NK-92 treated with Interleukin-12 subunit alpha and Interleukin-12 subunit beta, amount 100 ng/mL, for 24 hours (cell line): ENCODE measurements around the gene PCK1.

ENCODE experiments used
- DNase-seq: peaks from one replicate; lab custom pipeline; 2025; lab: John Stamatoyannopoulos, UW

The PCK1 gene

DNA sequence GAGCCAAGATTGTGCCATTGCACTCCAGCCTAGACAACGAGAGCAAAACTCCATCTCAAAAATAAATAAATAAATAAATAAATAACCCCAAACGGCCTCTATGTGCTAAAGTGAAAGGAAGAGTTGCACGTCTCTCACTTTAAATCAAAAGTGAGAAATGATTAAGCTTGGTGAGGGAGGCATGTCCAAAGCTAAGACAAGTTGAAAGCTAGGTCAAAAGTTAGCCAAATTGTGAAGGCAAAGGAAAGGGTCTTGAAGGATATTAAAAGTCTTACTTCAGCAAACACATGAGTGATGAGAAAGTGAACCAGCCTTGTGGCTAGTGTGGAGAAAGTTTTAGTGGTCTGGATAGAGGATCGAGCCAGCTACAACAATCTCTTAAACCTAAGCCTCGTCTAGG is 45.0 kb downstream of the PCK1 start:
- DNase-seq = no peak

GRCh38 chr20:57608516-57608915 is 47.6 kb downstream of the PCK1 start:
- no peak for DNase-seq

DNA sequence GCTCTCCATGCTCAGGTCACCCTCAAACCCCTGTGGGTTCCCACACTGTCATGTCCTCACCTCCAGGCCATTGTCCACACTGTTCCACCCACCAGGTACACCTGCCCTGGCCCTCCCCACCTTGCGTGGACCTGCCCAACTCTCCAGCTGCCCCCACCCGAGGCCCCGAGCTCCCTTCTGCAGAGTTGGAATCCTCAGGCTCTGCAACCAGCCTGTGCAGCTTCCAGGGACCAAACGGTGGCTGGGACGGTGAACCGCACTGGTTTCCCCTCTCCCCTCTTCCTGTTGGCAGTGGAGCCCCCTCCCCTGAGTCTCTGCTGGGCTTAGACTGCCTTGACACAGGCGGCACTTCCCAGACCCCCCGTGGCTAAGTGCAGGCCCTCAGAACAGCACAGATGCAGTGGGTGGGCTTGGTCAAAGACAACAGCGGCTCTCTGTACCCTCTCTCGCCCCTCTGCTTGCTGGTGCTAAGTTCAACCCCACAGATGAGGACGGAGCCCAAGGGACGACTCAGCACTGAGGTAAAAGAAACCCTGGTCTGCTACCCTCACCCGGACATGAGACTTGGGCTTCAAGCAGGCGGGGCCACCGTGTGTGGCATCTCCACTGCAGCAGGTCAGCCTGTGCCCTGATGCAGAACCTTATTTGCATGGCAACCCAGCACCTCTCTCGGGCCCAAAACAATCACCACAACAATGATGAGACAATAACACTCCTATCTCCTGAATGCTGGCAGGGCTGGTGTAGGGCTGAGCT is 48.4 kb downstream of the PCK1 start:
- no peak for DNase-seq

DNA sequence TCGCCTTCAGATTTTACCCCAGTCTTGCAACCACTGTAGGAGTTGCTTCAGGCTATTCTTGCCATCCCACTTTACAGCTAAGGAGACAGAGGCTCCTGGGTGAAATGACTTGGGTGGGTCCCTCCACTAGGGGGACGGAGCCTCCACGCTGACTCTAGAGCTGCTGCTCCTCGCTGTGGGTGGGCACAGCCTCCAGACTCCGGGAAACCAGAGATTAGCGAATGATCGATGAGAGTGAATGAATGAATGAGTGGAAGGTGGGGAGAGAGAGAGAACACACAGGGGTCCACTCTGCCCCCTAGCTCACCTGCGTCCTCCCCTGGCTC is 48.9 kb downstream of the PCK1 start:
- DNase-seq = no peak

DNA sequence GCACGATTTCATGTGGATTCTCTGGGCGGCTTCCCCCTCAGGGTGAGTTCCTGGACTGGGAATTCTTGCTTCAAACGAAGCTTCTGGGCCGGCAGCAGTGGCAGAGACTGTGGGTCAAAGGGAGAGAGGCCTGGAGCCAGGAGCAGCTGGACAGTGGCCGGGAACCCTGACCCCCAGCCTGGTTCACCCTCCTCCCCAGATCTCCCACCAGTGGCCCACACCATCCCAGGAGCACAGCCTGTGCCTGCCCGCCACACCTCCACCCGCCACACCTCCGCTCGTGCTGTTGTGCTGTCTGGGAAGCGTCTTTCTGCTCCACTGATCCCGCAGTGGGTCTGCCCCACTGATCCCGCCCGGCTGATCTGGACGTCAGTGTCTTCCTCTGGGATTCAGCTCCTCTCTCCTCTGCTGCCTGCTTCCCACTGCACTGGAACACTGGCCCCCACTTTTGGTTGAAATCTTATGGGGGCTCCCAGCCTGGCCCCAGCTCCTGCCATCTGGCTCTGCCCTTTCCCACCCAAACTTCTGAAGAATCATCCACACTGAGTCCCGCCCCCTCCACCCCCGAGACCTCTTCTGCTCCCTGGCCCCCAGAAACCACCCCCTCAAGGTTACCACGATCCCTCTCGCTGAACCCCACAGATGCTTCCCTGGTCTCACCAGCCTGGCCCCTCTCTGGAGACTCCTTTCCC is 49.5 kb downstream of the PCK1 start:
- DNase-seq = no peak

DNA sequence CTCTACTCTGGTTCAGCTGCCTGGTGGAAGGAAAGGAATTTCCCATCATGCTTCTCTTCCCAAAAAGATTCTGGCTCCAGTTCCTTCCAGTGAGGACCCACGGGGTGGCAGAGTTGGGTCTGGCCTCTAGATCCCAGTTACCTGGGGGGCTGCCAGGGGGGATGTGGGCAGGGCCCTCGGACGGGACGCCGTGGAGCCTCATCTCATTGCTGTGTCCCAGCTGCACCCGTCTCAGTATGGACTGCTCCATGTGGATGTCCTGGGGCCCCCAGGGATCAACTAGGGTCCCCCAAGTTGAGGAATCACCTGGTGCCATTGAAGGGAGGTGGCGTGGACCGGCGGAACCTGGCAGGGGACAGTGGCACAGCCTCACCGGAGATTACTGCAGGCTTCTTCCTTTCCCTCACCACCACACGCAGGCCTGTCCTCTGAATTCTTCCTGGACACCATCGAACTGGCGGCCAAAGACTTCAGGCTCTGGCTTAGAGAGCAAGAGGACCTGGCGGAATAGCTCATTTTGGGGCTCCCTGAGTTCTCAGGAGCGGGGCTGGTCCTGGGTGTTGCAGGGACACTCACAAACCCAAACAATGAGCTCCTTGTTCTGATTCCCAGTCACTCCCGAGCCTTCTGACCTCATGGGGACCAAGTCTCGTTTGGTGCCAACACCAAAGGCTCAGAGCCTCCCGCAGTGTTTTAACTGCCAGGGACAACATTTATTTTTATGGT is 50.8 kb downstream of the PCK1 start:
- DNase-seq = no peak

DNA sequence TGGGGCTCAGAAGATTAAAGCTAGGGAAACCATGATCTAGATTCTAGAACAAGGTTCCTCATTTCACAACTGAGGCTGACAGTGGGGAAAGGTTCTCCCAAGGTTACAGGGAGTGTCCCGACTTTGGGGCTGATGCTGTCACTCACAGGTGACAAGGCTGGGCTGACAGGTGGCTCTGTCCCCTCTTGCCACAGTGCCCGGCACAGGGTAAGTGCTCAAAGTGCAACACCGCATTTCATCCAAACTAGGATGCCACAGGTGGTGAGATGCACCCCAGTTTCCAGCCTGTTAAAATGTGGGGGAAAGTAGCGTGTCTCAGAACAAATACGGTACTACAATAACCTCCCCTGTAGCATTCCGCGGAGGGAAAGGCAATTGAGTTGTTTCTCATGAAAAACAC is 51.5 kb downstream of the PCK1 start:
- no peak for DNase-seq

- no peak for DNase-seq
Measured at GRCh38 chr20:57612916-57613315, 52.0 kb downstream of the PCK1 start.

DNA sequence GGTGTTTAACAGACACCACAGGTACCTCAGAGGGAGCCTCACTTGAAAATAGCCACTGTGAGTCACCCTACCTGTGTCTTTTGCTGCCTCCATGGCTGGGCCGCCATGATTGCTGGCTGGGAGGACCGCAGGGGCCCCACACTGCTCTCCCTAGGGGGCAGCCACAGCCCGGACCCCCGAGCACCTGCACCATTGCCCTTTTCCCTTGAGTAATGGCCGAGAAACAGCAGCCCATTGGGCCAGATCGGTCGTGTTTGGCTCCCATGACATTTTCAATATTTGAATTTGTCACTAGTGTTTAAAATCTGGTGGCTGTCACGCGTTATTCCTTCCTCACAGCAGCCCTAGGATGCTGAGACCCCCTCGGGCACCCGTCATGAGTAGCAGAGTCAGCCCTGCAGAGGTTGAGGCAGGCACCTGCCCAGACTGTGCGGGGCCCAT is 52.6 kb downstream of the PCK1 start:
- no peak for DNase-seq

DNA sequence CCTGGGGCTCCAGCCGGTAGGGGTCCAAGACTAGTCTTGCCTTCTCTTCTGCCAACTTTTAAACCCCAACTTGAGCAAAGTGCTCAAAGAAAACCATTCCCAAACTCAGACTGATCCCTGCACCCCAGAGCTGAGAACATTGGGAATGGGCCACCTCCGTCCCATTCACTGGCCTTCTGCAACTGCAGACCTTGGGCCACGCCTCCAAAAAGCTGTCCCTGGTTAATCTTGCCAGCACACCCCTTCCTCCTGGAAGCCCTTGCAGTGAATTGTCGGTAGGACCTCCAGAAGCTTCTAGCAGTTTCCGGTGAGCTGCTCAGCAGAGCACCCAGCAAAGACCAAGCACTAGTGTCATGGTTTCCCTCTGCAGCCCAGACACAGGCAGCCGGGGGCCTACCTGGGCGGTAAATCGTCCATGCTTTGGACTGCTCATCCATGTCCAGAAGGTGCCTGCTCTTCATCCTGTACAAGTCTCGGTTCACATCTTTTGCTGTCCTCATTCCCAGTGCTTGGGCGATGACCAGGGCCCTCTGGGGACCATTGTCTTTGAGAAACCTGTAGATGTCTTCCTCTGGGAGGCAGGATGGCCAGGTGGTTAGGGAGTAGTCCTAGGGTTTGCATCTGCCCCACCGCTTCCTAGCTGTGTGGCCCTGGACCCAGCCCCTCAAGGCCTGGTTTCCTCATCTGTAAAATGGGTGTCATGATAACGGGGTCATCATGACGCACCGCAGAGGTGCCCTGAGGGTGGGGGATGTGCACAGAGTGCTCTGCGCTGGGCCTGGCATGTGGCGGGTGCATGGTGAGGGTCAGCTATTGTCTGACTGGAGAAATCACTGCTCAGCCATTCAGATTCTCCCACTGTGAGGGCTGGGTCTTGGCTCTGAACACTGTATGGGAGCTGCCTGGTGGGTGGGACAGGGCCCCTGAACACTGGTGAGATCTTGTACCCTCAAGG is 53.9 kb downstream of the PCK1 start:
- DNase-seq = no peak

GRCh38 chr20:57615445-57615811 is 54.5 kb downstream of the PCK1 start:
- DNase-seq = no peak

GRCh38 chr20:57616143-57616951 is 55.4 kb downstream of the PCK1 start:
- no peak for DNase-seq

- DNase-seq = no peak
Measured at GRCh38 chr20:57617079-57617795, 56.3 kb downstream of the PCK1 start.
